Measurements from ENCODE around the gene CPVL.

Gene CPVL

GRCh38 chr7:28998105-28998504, 148.2 kb downstream of the CPVL start:
- peak; percentile 38 for DNase-seq

DNA sequence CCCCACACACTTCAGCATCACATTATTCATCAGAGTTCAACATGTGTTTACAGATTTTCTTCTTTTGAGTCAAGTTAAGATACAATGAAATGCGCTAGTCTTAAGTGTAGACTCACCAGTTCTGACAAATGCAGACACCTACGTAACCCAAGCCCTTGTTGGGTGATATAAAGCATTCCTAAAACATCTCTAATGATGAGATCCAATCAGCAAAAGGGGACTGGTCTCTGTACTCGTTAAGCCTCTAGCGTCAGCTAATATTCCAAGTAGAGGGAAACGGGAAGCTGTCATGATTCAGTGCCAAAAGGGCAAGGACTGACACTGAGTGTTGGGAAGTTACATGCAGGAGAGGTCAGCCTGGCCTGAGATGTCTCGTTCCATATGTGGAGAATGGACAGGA, 149.5 kb downstream of the CPVL start:
- DNase-seq, result no peak

- DNase-seq, result no peak
Measured at GRCh38 chr7:28993371-28993770, 153.0 kb downstream of the CPVL start.

DNA sequence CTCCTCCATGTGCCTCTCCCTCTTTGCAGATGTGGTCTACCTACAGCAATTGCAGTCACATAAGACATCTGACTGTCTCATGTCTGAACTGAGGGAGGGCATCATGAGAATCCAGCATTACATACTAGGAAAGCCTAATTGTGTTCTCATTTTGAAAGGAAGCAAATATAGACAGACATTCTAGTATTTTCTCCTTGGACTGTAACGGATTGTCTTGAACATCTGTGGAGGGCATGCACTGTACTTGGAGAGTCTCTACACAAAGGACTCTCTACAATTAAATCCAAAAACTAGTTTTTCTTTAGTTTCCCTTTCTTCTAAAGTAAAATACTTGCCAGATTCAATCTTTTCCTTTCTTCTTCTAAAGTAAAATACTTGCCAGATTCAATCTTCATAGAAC, 153.5 kb downstream of the CPVL start:
- DNase-seq, result no peak

GRCh38 chr7:28990200-28990960, 156.0 kb downstream of the CPVL start:
- no peak for DNase-seq

DNA sequence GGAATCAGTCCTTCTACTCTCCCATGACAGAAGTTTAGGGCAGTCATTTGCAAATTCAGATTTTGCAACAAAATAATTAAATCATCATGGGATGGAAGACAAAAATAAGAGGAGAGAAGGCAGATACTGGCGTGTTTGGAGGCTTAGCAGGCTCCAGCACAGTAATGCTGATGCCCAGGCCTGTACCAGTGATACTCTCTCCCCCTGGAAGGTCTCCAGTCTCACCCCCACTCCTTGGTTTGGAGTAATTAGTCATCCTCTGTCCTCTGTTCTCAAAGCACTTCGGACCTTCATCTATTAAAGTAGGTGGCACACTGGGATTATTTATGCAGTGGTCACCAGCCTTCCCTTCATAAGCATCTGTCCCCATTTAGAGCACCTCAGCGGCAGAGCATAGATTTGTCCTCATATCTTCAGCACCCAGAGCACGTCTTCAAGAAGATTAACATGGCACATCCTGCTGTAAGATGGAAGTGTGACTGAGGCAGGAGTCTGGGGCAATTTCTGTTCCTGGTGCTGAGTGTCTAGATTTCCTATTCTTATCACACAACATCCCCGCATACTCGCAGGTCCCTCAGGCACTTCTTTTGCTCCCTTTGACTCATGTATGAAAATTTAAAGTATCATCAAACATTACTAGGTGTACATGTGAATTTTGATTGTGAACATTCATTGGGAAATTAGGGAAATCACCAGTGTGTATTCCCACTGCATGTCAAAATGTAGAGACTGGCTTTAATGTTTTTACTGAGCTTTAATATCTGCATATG, 156.9 kb downstream of the CPVL start:
- no peak for DNase-seq

DNA sequence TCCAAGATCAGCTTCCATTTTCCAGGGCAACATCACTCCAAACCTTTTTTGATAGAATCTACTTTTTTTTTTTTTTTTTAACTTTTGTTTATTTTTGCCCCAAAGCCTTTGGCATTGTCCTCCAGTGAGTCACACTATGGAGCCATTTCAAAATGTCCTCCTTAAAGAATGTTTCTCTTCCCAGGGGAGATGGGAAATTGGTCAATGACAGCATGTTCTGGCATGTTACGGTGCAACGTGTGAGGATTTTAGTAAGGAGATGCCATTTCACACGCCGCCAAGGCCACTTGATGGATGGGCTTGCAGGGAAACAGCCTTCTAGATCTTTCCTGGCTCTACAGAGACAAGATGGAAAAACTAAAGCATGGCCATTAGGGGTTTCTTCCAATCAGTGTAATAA, 157.5 kb downstream of the CPVL start:
- DNase-seq, result no peak

GRCh38 chr7:28988091-28988490, 158.2 kb downstream of the CPVL start:
- no peak for DNase-seq

DNA sequence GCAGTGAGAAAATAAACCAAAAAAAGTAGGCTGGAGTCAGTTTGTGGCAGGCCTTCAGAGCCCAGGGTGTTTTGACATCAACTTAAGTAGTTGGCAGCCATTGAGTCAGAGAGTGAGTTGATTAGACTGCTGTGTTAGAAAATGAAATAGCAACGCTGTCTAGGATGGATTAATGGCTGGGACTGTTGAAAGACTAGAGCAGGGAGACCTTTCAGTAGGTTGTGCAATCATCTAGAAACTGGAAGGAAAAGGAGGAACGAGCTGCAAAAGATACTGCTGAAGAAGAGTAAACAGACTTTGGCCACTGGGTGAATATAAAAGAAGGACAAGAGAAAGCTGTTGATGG, 159.6 kb downstream of the CPVL start:
- DNase-seq, result no peak

- DNase-seq, result no peak
Measured at GRCh38 chr7:28986028-28986764, 160.1 kb downstream of the CPVL start.

- no peak for DNase-seq
Measured at GRCh38 chr7:28984631-28985030, 161.7 kb downstream of the CPVL start.

- DNase-seq, result no peak
Measured at GRCh38 chr7:28984217-28984616, 162.1 kb downstream of the CPVL start.

- no peak for DNase-seq
Measured at GRCh38 chr7:28983396-28984190, 162.7 kb downstream of the CPVL start.

DNA sequence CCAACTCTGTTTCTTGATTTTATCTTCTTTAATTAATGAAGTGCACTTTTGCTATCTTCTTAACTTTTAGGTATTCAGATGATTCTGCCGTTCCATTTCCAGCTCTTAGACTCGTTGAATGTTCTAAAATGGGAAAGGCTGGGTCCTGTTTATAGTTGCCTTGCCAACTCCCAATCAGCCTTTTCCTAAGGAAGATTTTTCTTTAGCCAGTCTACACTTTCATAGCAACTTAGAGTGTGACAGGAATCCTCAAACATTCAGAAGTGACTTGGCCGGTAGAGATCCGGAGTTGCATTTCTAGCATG, 165.2 kb downstream of the CPVL start:
- no peak for DNase-seq

DNA sequence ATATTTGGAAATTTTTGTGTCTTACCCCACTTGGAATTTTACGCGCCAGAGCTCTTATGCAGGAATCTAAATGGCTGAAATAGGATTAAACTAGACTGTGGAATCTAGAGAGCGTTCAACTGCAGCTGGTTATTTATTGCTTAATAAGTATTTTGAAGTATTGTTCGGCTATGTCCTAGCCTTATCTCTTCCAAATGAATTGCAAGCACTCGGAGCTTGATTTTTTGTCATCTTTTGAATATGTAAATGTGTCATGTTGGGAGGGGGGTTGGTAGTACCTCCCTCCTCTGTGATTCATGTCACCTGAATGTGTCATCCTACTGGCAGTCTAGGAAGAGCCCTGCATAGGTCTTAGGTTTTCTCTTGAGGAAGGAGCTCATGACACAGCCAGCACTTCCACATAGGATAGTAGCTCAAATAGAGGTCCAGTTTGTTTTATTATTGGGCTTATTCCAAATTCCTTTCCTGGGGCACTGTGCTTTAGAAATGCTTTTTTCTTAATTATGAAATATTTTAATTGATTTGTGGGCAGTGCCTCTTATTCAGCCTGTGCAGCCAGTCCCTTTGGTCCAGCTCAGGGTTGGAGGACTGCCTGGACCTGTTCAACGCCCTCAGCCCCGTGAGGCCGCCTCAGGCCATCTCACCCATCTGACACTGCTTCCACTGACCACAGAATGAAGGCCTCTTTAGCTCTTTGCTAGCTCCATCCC, 165.7 kb downstream of the CPVL start:
- no peak for DNase-seq

DNA sequence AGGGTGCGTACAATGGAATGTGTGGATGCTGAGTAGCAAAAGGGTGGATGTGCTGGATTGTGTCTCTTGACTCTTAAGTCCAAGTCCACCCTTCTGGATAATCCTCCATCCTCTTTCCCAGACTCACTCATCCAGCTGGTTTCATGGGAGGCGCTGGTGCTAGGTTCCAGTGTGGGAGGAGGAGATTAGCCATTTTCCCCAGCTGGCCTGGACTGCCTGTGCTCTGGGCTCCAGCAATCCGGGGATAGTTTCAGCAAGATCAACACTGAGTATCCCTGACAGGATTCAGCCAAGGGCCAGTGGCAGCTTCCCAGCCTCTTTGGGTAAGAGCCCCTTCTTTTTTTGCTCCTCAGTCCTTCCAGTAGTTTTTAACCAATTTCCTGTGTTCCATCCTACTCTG, 166.6 kb downstream of the CPVL start:
- DNase-seq, result no peak

DNA sequence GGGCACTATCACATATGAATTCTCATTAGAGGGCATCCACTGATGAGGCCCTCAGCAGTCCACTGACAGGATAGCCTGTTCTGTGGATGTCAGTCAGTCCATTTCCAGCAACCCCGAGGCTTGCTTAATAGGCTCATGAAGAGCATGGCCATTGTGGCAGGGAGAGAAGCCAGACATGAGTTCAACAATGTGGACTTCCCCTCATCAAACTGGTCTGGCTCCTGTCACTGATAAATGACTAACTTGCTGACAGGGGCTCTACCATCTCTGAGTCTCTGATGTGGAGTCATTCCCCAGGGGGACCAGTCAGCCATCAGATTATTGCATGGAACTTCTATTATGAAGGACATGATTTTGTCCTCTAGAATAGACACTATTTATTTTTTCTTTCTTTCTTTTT, 168.5 kb downstream of the CPVL start:
- no peak for DNase-seq

GRCh38 chr7:28976022-28976421, 170.3 kb downstream of the CPVL start:
- no peak for DNase-seq

DNA sequence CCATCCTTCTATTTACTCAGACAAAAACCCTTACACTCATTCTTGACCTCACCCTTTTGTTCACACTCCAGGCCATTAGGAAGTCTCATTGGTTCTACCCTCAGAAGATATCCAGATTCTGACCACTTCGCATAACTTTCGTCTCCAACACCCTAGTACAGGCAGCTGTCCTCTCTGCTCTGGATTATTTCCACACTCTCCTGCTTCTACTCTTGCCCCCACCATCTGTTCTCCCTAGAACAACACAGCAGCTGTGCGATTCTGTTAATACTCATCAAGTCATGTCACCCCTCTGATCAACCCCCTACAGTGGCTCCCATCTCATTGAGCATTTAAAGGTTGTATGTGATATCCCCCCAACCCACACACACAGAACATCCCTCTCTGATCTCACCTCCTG, 172.7 kb downstream of the CPVL start:
- no peak for DNase-seq

GRCh38 chr7:28964056-28964455, 182.3 kb downstream of the CPVL start:
- DNase-seq, result no peak

- DNase-seq, result no peak
Measured at GRCh38 chr7:28961972-28962371, 184.4 kb downstream of the CPVL start.

GRCh38 chr7:28960071-28960840, 186.1 kb downstream of the CPVL start:
- no peak for DNase-seq
